CD14-positive monocyte (primary cell): ENCODE data around the gene USP24. TPM values are rescaled to one million over a fixed set of nuclear protein-coding genes. Genes with fewer than 3 reads are reported as not detected.
"Not testable (repeated sequence)": the region's sequence is repeated elsewhere in the genome, so short reads cannot be mapped to it uniquely, and the experiment has no call there.

Source experiments
- DNase-seq, 3 donors: peaks; one replicate each; pipeline ENCODE4 v3.0.0-alpha.2; 2011 to 2022
- H2AFZ ChIP-seq: 2 replicates; pipeline ENCODE4 v1.6.0; 2012; ENCODE audit warnings: mild to moderate bottlenecking, low read depth, low read length, inconsistent platforms; ENCODE audit not compliant: insufficient read depth, poor library complexity, severe bottlenecking
- H3K27ac ChIP-seq, 2 donors: 1 replicate in 1 of 2; 2 replicates in 1 of 2; pipeline ENCODE4 v1.5.1; 2012 to 2013; ENCODE audit warnings: low read length in 2 of 2, control low read depth in 1 of 2, inconsistent platforms in 1 of 2, low read depth in 1 of 2, mild to moderate bottlenecking in 1 of 2
- H3K27me3 ChIP-seq, 2 donors: one replicate each; pipeline versions ENCODE4 v1.6.0 to v1.6.1; 2011 to 2013; ENCODE audit warnings: low read length in 2 of 2; ENCODE audit not compliant: control insufficient read depth in 2 of 2, insufficient read depth in 2 of 2
- H3K36me3 ChIP-seq, 2 donors: replicated peaks in 1 of 2; 1 replicate in 1 of 2; 2 replicates in 1 of 2; pipeline versions ENCODE4 v1.5.1 to v1.6.1; 2012 to 2013; ENCODE audit warnings: low read length in 2 of 2, control low read depth in 1 of 2, inconsistent platforms in 1 of 2, mild to moderate bottlenecking in 1 of 2; ENCODE audit not compliant: insufficient read depth in 2 of 2, control insufficient read depth in 1 of 2
- H3K4me1 ChIP-seq, 2 donors: 1 replicate in 1 of 2; 2 replicates in 1 of 2; pipeline versions ENCODE4 v1.5.1 to v1.6.1; 2012 to 2013; ENCODE audit warnings: low read length in 2 of 2, control low read depth in 1 of 2, inconsistent platforms in 1 of 2, mild to moderate bottlenecking in 1 of 2, moderate library complexity in 1 of 2; ENCODE audit not compliant: insufficient read depth in 2 of 2, control insufficient read depth in 1 of 2
- H3K4me2 ChIP-seq: replicated peaks from 2 replicates; pipeline ENCODE3; 2012; ENCODE audit warnings: low read length, moderate library complexity, mild to moderate bottlenecking; ENCODE audit not compliant: poor library complexity, severe bottlenecking; ENCODE audit errors: extremely low read depth
- H3K4me3 ChIP-seq, 3 experiments: fragments of 200-600 bp in 1 of 3; sonication (generic) in 1 of 3; replicated peaks in 1 of 3; 1 replicate in 2 of 3; 2 replicates in 1 of 3; pipeline ENCODE4 v1.5.1; 2011 to 2013; ENCODE audit warnings: low read length in 3 of 3, mild to moderate bottlenecking in 3 of 3, control low read depth in 2 of 3, low read depth in 2 of 3, inconsistent platforms in 1 of 3, moderate library complexity in 1 of 3
- H3K79me2 ChIP-seq: 2 replicates; pipeline ENCODE4 v1.6.0; 2012; ENCODE audit warnings: mild to moderate bottlenecking, control low read depth, inconsistent platforms, low read length, moderate library complexity; ENCODE audit not compliant: insufficient read depth
- H3K9ac ChIP-seq: 2 replicates; pipeline ENCODE4 v1.6.0; 2017; ENCODE audit warnings: low read length, mild to moderate bottlenecking; ENCODE audit not compliant: insufficient read depth, poor library complexity, severe bottlenecking
- H3K9me3 ChIP-seq, 2 donors: replicated peaks in 1 of 2; 1 replicate in 1 of 2; 2 replicates in 1 of 2; pipeline versions ENCODE4 v1.5.1 to v1.6.1; 2012 to 2013; ENCODE audit warnings: low read length in 2 of 2, control low read depth in 1 of 2; ENCODE audit not compliant: control insufficient read depth in 1 of 2, insufficient read depth in 1 of 2
- H4K20me1 ChIP-seq: 2 replicates; pipeline ENCODE4 v1.6.0; 2012; ENCODE audit warnings: mild to moderate bottlenecking, low read length, control low read depth, moderate library complexity; ENCODE audit not compliant: insufficient read depth
- H3K27ac Mint-ChIP-seq, 7 donors: one replicate each; pipeline ENCODE4 v1.8.0; 2020; ENCODE audit warnings: mild to moderate bottlenecking in 7 of 7, mixed read lengths in 7 of 7, moderate library complexity in 6 of 7, inconsistent platforms in 2 of 7
- H3K27me3 Mint-ChIP-seq, 3 donors: one replicate each; pipeline ENCODE4 v1.8.0; 2021 to 2022; ENCODE audit warnings: low read depth in 3 of 3, mild to moderate bottlenecking in 3 of 3, mixed read lengths in 3 of 3, moderate library complexity in 3 of 3, inconsistent platforms in 1 of 3
- H3K36me3 Mint-ChIP-seq, 2 donors: one replicate each; pipeline ENCODE4 v1.8.0; 2020; ENCODE audit warnings: mixed read lengths in 2 of 2, inconsistent platforms in 1 of 2, mild to moderate bottlenecking in 1 of 2
- H3K4me1 Mint-ChIP-seq: one replicate; pipeline ENCODE4 v1.8.0; 2020; ENCODE audit warnings: mild to moderate bottlenecking, mixed read lengths
- H3K4me3 Mint-ChIP-seq, 2 donors: one replicate each; pipeline ENCODE4 v1.8.0; 2020; ENCODE audit warnings: mild to moderate bottlenecking in 2 of 2, mixed read lengths in 2 of 2, moderate library complexity in 1 of 2
- H3K9me3 Mint-ChIP-seq, 7 donors: one replicate each; pipeline ENCODE4 v1.8.0; 2020 to 2022; ENCODE audit warnings: mixed read lengths in 7 of 7, mild to moderate bottlenecking in 6 of 7, moderate library complexity in 6 of 7, inconsistent platforms in 2 of 7
- CTCF ChIP-seq: fragments of 200-600 bp; IDR thresholded peaks from one replicate; pipeline ENCODE4 v1.8.0; 2022; ENCODE audit warnings: antibody characterized with exemption, mild to moderate bottlenecking
- WGBS: methylation state at CpG from one replicate; pipeline ENCODE4 v1.1.5; 2013; ENCODE audit warnings: missing lambda C conversion rate; ENCODE audit not compliant: insufficient coverage; 5-methylcytosine and 5-hydroxymethylcytosine counted together
- intact Hi-C, 2 donors: fragments of 100-400 bp; cut with micrococcal nuclease; formaldehyde crosslinking; loops; one replicate each; pipeline versions ENCODE4 v1.15.0 to v1.15.1; 2023
- polyA plus RNA-seq, 3 donors: library from polyadenylated mRNA; depleted of rRNA in 1 of 3; unstranded in 2 of 3; stranded (reverse) in 1 of 3; fragments of 300-500 nt in 2 of 3; fragments of >200 nt in 1 of 3; fragmentation: Illumina TruSeq in 2 of 3; gene quantifications; 1 replicate in 2 of 3; 2 replicates in 1 of 3; pipeline ENCODE4 v1.2.3, GENCODE V29; 2012 to 2021

Gene USP24
- polyA plus RNA-seq, 3 donors = 1.1 to 14.2 (median 2.1) TPM

- Mint-ChIP-seq H3K27me3 (no peaks in the 10 kb centered on the region), H3K9me3 (peaks cover 2 to 12% (median 8%) of the 10 kb centered on the region in 7 donors), H3K4me3 (no peak overlapping the region), H3K36me3 (peaks cover 84 to 89% of the 10 kb centered on the region in 2 donors), H3K4me1 (peaks cover 7% of the 10 kb centered on the region), H3K27ac (no peak overlapping the region)
- intact Hi-C loops = no loop called here
- H3K9me3 ChIP-seq = no peaks in the 10 kb centered on the region
- H3K36me3 ChIP-seq = peaks cover 73 to 93% of the 10 kb centered on the region in 2 donors
- no peak for DNase-seq
- no peak overlapping the region for H2AFZ ChIP-seq
- no peaks in the 10 kb centered on the region for H3K27me3 ChIP-seq
- H3K4me3 ChIP-seq = no peak overlapping the region
- TF ChIP-seq CTCF = no peak
- no peaks in the 10 kb centered on the region for H3K79me2 ChIP-seq
- H3K9ac ChIP-seq = no peak overlapping the region
- H4K20me1 ChIP-seq = peaks cover 10% of the 10 kb centered on the region
- no peaks in the 10 kb centered on the region for H3K4me1 ChIP-seq
- H3K27ac ChIP-seq = peak overlapping the region in 1 of 2 donors; percentile 38
- no peak overlapping the region for H3K4me2 ChIP-seq
These were observed 97.2 kb downstream of the USP24 start for GRCh38 chr1:55117941-55118340.

DNA sequence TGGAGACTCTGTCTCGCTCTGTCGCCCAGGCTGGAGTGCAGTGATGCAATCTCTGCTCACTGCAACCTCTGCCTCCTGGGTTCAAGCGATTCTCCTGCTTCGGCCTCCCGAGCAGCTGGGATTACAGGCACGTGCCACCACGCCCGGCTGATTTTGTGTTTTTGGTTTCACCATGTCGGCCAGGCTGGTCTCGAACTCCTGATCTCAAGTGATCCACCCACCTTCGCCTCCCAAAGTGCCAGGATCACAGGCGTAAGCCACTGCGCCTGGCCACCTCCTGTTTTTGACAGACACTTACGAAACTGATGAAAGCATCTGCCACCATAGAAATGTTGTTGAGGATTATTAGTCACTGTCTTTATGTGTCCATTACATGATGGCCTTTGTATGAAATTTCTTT is 106.2 kb downstream of the USP24 start:
- H3K4me1 Mint-ChIP-seq, H3K4me3 ChIP-seq, H3K79me2 ChIP-seq, H3K4me2 ChIP-seq, H3K27me3 ChIP-seq, H3K4me3 Mint-ChIP-seq, H4K20me1 ChIP-seq, H2AFZ ChIP-seq, H3K27ac ChIP-seq, intact Hi-C loops, H3K27me3 Mint-ChIP-seq, H3K9ac ChIP-seq, H3K4me1 ChIP-seq, DNase-seq, H3K9me3 ChIP-seq: not testable (repeated sequence)
- Mint-ChIP-seq H3K36me3 (peaks cover 78 to 94% of the 10 kb centered on the region in 2 donors), H3K9me3 (peaks cover 0 to 19% (median 7%) of the 10 kb centered on the region in 7 donors), H3K27ac (peak overlapping the region in 3 of 7 donors; percentile 3 to 30 (median 25))
- WGBS = 98% methylated on average over 13 of the region's 14 CpGs
- peaks cover 74 to 100% of the 10 kb centered on the region in 2 donors for H3K36me3 ChIP-seq
